K562 (cell line): Measurements from ENCODE around the gene RNF150. TPM values are rescaled to one million over a fixed set of nuclear protein-coding genes. Genes with fewer than 3 reads are reported as not detected.

Experiments used
- ATAC-seq: fragments of 200-7000 bp; cut with Tn5 transposase; 3 replicates; pipeline ENCODE4 v1.9.1; 2020; ENCODE audit warnings: moderate library complexity
- BruUV-seq: library from RNA; stranded (reverse); fragments of 400-500 nt; replicated peaks from 2 replicates; lab custom pipeline; 2021; lab: Mats Ljungman, UMichigan
- CTCF ChIA-PET: fragments of 300-600 bp; formaldehyde crosslinking; extraction: SDS; loops from one replicate; lab custom pipeline; 2021; ENCODE audit warnings: low intra/inter-chr PET ratio; lab: Yijun Ruan, JAX
- POLR2A ChIA-PET: fragments of 300-600, 350-650 bp; sonication (Branson Sonifier 250); formaldehyde crosslinking; extraction: SDS; loops from one replicate; lab custom pipeline; 2021; ENCODE audit warnings: antibody characterized with exemption, inconsistent platforms; lab: Yijun Ruan, JAX
- DNase-seq, 4 experiments: peaks; one replicate each; pipeline versions ENCODE4 v3.0.0 to v3.0.0-alpha.2; 2011 to 2018; ENCODE audit warnings: low spot score in 3 of 4, mixed read lengths in 3 of 4; ENCODE audit errors: extremely low read depth in 1 of 4
- FAIRE-seq: peaks from 2 replicates; lab custom pipeline; 2011; peaks lifted over from hg19 to GRCh38; lab: Jason Lieb, UNC
- H2AFZ ChIP-seq: 2 replicates; pipeline ENCODE4 v1.6.0; 2011; ENCODE audit warnings: low read depth, low read length, control low read depth, inconsistent platforms
- H3K27ac ChIP-seq: fragments of 200-600 bp; 3 replicates; pipeline ENCODE4 v1.8.0; 2011; ENCODE audit warnings: low read depth, mild to moderate bottlenecking, control low read depth, inconsistent platforms, low read length, moderate library complexity, mixed read lengths; ENCODE audit errors: extremely low read depth
- H3K27me3 ChIP-seq, 2 experiments: fragments of 300-600 bp in 1 of 2; 2 replicates in 1 of 2; 3 replicates in 1 of 2; pipeline versions ENCODE4 v1.6.0 to v1.8.0; 2011; ENCODE audit warnings: inconsistent platforms in 2 of 2, low read length in 2 of 2, mild to moderate bottlenecking in 1 of 2, mixed read lengths in 1 of 2, moderate library complexity in 1 of 2; ENCODE audit not compliant: control insufficient read depth in 2 of 2, insufficient read depth in 2 of 2
- H3K36me3 ChIP-seq: fragments of 300-600 bp; 3 replicates; pipeline ENCODE4 v1.8.0; 2011; ENCODE audit warnings: mild to moderate bottlenecking, low read length, inconsistent platforms; ENCODE audit not compliant: control insufficient read depth, insufficient read depth
- H3K4me1 ChIP-seq, 2 experiments: fragments of 200-600 bp in 1 of 2; replicated peaks in 1 of 2; 2 replicates in 1 of 2; 3 replicates in 1 of 2; pipeline versions ENCODE4 v1.5.1 to v1.8.0; 2011; ENCODE audit warnings: inconsistent platforms in 2 of 2, low read length in 2 of 2, mild to moderate bottlenecking in 1 of 2, mixed read lengths in 1 of 2, moderate library complexity in 1 of 2; ENCODE audit not compliant: control insufficient read depth in 2 of 2, insufficient read depth in 2 of 2
- H3K4me2 ChIP-seq: 2 replicates; pipeline ENCODE4 v1.6.1; 2011; ENCODE audit warnings: low read length, control low read depth, inconsistent platforms, mixed read lengths; ENCODE audit not compliant: insufficient read depth
- H3K4me3 ChIP-seq: fragments of 200-600 bp; sonication (generic), shearing (Covaris generic); 2 replicates; pipeline ENCODE4 v1.5.1; 2016; ENCODE audit warnings: control low read depth, inconsistent platforms
- H3K79me2 ChIP-seq: fragments of 200-600 bp; 3 replicates; pipeline ENCODE4 v1.8.0; 2011; ENCODE audit warnings: low read length, inconsistent platforms; ENCODE audit not compliant: control insufficient read depth, insufficient read depth
- H3K9ac ChIP-seq, 2 experiments: 2 replicates each; pipeline versions ENCODE4 v1.6.0 to v1.6.1; 2011; ENCODE audit warnings: low read depth in 2 of 2, low read length in 2 of 2, control low read depth in 1 of 2, inconsistent platforms in 1 of 2, mild to moderate bottlenecking in 1 of 2, mixed read lengths in 1 of 2; ENCODE audit not compliant: insufficient read depth in 1 of 2
- H3K9me1 ChIP-seq: one replicate; pipeline ENCODE4 v1.6.0; 2011; ENCODE audit warnings: inconsistent platforms, mild to moderate bottlenecking, low read length, moderate library complexity; ENCODE audit not compliant: control insufficient read depth, insufficient read depth
- H3K9me3 ChIP-seq: replicated peaks from 2 replicates; pipeline ENCODE4 v1.5.1; 2011; ENCODE audit warnings: low read depth, low read length, inconsistent platforms; ENCODE audit not compliant: control insufficient read depth, insufficient read depth
- H4K20me1 ChIP-seq: replicated peaks from 2 replicates; pipeline ENCODE4 v1.6.1; 2011; ENCODE audit warnings: low read length, inconsistent platforms, mixed read lengths; ENCODE audit not compliant: control insufficient read depth, insufficient read depth
- ASH1L ChIP-seq: fragments of 450-650 bp; IDR thresholded peaks from 2 replicates; pipeline ENCODE4 v1.6.1; 2018; ENCODE audit warnings: borderline replicate concordance, mild to moderate bottlenecking, low read depth; ENCODE audit not compliant: partially characterized antibody
- EP300 ChIP-seq: IDR thresholded peaks from 2 replicates; pipeline ENCODE4 v1.6.1; 2012; ENCODE audit warnings: low read length, improper control_type of control experiment
- NFE2L1 ChIP-seq: fragments of 450-650 bp; IDR thresholded peaks from 2 replicates; pipeline ENCODE4 v1.6.1; 2016; ENCODE audit warnings: missing genetic modification characterization, low read depth, mild to moderate bottlenecking, missing compliant biosample characterization, moderate library complexity, borderline replicate concordance
- PRPF4 ChIP-seq: fragments of 200-400 bp; formaldehyde crosslinking; IDR thresholded peaks from one replicate; pipeline ENCODE4 v1.6.1; 2017; ENCODE audit warnings: low read length, low read depth, mild to moderate bottlenecking; ENCODE audit not compliant: insufficient read depth, poor library complexity, severe bottlenecking
- RBM34 ChIP-seq: fragments of 200-400 bp; formaldehyde crosslinking; IDR thresholded peaks from 2 replicates; pipeline ENCODE4 v1.6.1; 2018; ENCODE audit warnings: low read length, borderline replicate concordance; ENCODE audit not compliant: insufficient read depth
- SMARCB1 ChIP-seq: IDR thresholded peaks from 2 replicates; pipeline ENCODE4 v1.6.1; 2011; ENCODE audit warnings: improper control_type of control experiment, low read depth; ENCODE audit not compliant: insufficient read length
- ZBTB49 ChIP-seq: sonication (generic); formaldehyde crosslinking; IDR thresholded peaks from 2 replicates; pipeline ENCODE4 v1.8.0; 2022; ENCODE audit warnings: missing genetic modification reagents, mild to moderate bottlenecking, borderline replicate concordance
- ZNF3 ChIP-seq: fragments of 250-450 bp; sonication (Bioruptor Pico); IDR thresholded peaks from 2 replicates; pipeline ENCODE4 v1.5.0; 2021; ENCODE audit warnings: mild to moderate bottlenecking, moderate library complexity
- ZNF830 ChIP-seq: fragments of 250-450 bp; sonication (Bioruptor Pico); IDR thresholded peaks from 2 replicates; pipeline ENCODE4 v1.5.0; 2021; ENCODE audit warnings: mild to moderate bottlenecking
- WGBS: fragments of 100-300 bp; shearing (Covaris generic); methylation state at CpG from one replicate; pipeline ENCODE4 v1.1.6; 2016; ENCODE audit warnings: low coverage, mixed read lengths; ENCODE audit not compliant: insufficient coverage; ENCODE audit errors: missing lambda C conversion rate; 5-methylcytosine and 5-hydroxymethylcytosine counted together
- in situ Hi-C: fragments of 300-500 bp; cut with MboI; formaldehyde crosslinking; loops from 4 replicates; pipeline ENCODE4 v1.15.0; 2018; ENCODE audit warnings: inconsistent platforms, mixed read lengths
- intact Hi-C: fragments of 100-400 bp; cut with micrococcal nuclease; formaldehyde crosslinking; loops from 2 replicates; pipeline ENCODE4 v1.14.2; 2022
- polyA plus RNA-seq, 8 experiments: library from polyadenylated mRNA; depleted of rRNA in 4 of 8; stranded (reverse) in 5 of 8; unstranded in 3 of 8; fragments of >200 nt; fragmentation: Nextera tagmentation in 2 of 8; fragmentation: Illumina TruSeq in 1 of 8; extraction: Ambion mirVana in 2 of 8; extraction: Trizol in 1 of 8; gene quantifications; 2 replicates each; pipeline versions ENCODE4 v1.2.1 to v1.2.3, GENCODE V29; 2011 to 2014; ENCODE audit warnings: inconsistent platforms in 1 of 8, missing spikeins in 1 of 8
- total RNA-seq, 7 experiments: library from RNA; depleted of rRNA in 6 of 7; stranded (reverse); fragments of >200 nt in 6 of 7; fragmentation: Illumina TruSeq in 2 of 7; extraction: Trizol in 2 of 7; gene quantifications; 2 replicates each; pipeline versions ENCODE4 v1.2.1 to v1.2.3, GENCODE V29; 2011 to 2021; ENCODE audit warnings: low replicate concordance in 1 of 7

Gene RNF150
- total and polyA plus RNA-seq, 9 of the 15 experiments (the other 6 are each of a cell fraction or from before 2014, with no cell fraction given) = 0.09 TPM; not detected in 8

- POLR2A ChIA-PET = interaction anchor here (0.7 kb wide), 1 partner anchor 1062 kb away, joined by 3 read pairs; no protein-coding TSS in a partner anchor
- FAIRE-seq = no peak
- 0% methylated on average over 2 of the region's 42 CpGs for WGBS
Measured at GRCh38 chr4:141132709-141133145, 542 bp downstream of the RNF150 start.

DNA sequence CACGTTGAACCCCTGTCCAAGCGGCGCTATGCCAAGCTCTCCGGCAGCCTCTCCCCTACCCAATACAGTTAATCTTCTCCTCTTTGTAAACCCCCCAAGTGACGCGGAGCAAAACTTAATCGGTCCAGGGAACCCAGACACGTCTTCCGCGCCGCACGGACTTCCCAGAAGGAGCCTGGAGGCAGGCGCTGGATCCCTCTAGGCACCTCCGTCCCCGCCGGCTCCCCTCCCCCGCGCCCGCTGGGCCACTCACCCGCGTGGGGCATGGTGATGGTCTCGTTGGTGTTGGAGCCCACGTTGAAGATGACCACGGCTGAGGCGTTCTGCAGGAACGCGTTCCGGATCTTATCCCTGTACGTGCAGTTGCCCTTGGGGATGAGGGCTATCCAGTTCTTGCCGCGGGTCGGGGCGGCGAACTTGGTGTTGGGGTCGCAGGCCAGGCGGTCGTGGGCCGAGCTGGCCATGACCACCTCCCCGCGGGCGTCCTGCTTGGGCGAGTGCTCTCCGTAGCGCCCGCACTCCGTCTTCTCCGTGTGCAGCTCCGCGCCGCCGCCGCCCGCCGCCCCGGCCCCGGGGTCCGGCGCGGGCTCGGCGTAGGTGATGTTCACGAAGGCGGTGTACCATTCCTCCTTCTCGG, 1.1 kb downstream of the RNF150 start:
- Histone ChIP-seq H4K20me1 (no peaks in the 10 kb centered on the region), H3K9me1 (no peaks in the 10 kb centered on the region), H3K9me3 (no peaks in the 10 kb centered on the region), H3K9ac (no peak overlapping the region), H3K4me2 (no peak overlapping the region), H3K4me1 (peaks cover 0 to 7% of the 10 kb centered on the region in 2 experiments; a peak in 1 of 5 replicates), H2AFZ (no peak overlapping the region), H3K4me3 (no peak overlapping the region), H3K79me2 (no peaks in the 10 kb centered on the region), H3K27me3 (peaks cover 6 to 16% of the 10 kb centered on the region in 2 experiments; a peak in 3 of 5 replicates)
- no peak for DNase-seq
- WGBS = 20% methylated on average over 32 of the region's 64 CpGs
- ATAC-seq = no peak
- ChIA-PET CTCF (no interaction called here), POLR2A (interaction anchor here (0.7 kb wide), 1 partner anchor 1061 kb away, joined by 3 read pairs; no protein-coding TSS in a partner anchor)
- in situ Hi-C loops = loop anchor here (10.0 kb wide), 1 partner anchor 267 kb away; no protein-coding TSS in a partner anchor
- BruUV-seq = no TSS peak
- TF ChIP-seq ZBTB49 = no peak
- TF ChIP-seq, all 486 proteins: peak for 0
- H3K36me3 ChIP-seq = no peaks in the 10 kb centered on the region
- no peak overlapping the region for H3K27ac ChIP-seq
- no peak for FAIRE-seq
- intact Hi-C loops = loop anchor here (10.0 kb wide), 1 partner anchor 137 kb away; no protein-coding TSS in a partner anchor

More at GRCh38 chr4:141132709-141133145, 542 bp downstream of the RNF150 start:
- no peaks in the 10 kb centered on the region for H3K79me2 ChIP-seq
- H3K27ac ChIP-seq = no peak overlapping the region
- no peaks in the 10 kb centered on the region for H4K20me1 ChIP-seq
- ATAC-seq (no peak), DNase-seq (no peak)
- H3K36me3 ChIP-seq = no peaks in the 10 kb centered on the region
- H3K9ac ChIP-seq = no peak overlapping the region
- no peaks in the 10 kb centered on the region for H3K9me3 ChIP-seq
- H3K4me3 ChIP-seq = no peak overlapping the region
- TF ChIP-seq RBM34 = no peak
- no peak for TF ChIP-seq ZNF830 (CRISPR knock-in tag)
- no peak for TF ChIP-seq EP300
- TF ChIP-seq ZNF3 (CRISPR knock-in tag) = no peak
- no peak for TF ChIP-seq NFE2L1
- no peak for TF ChIP-seq ASH1L
- no peak for TF ChIP-seq SMARCB1
- no peak for TF ChIP-seq PRPF4
- H2AFZ ChIP-seq = no peak overlapping the region
- BruUV-seq = no TSS peak
- in situ Hi-C loops (loop anchor here (10.0 kb wide), 1 partner anchor 268 kb away; no protein-coding TSS in a partner anchor), intact Hi-C loops (loop anchor here (1.0 to 10.0 kb wide), 2 partner anchors 138 to 271 kb away; no protein-coding TSS in a partner anchor)
- H3K4me1 ChIP-seq = peaks cover 0 to 7% of the 10 kb centered on the region in 2 experiments; a peak in 1 of 5 replicates
- H3K9me1 ChIP-seq = no peaks in the 10 kb centered on the region
- peaks cover 6 to 16% of the 10 kb centered on the region in 2 experiments; a peak in 3 of 5 replicates for H3K27me3 ChIP-seq
- no peak overlapping the region for H3K4me2 ChIP-seq
- CTCF ChIA-PET = no interaction called here
